ENCODE results near the gene MPP1.
A peak's percentile ranks its signal among the peaks of the same experiment; 100 is the strongest.
"Not testable (repeated sequence)": the region's sequence is repeated elsewhere in the genome, so short reads cannot be mapped to it uniquely, and the experiment has no call there.

The MPP1 gene

DNA sequence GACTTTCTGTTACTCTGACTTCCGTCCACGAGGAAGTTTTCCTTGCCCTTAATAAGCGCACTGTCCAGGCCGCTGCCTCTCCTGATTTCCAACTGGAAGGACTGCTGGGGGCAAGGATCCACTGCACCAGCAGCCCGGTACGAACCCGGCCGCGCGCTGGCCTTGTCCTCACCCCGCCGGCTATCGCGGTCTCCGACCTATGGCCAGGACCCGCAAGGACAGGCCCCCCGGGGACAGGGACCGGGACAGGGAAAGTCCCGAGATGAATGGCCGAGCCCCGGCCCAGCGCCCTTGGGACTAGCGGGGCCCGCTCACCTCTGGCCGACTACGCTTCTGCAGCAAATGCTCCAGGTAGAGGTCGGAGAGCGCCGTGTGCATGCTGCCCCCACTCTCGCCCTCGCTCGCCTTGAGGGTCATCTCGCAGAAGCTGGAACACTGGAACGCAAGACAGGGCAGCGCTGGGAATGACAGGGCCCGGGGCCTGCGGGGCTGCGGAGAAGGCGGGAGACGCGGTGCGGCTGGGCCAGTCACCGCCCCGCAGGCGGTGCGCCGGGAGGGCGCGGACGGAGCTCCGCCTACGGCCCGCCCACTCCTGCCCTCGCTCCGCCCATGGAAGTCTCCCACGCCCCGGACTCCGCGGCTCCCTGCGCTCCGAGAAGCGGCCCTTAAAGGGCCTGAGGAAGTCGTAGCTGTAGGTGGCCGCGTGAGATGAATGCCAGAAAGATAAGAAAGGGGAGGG is at the start of gene MPP1:
TSS of gene MPP1 (minus strand) at position 529 of the 739 bp plus-strand sequence. CDS start at position 417, 112 bp downstream.
- DNase-seq (ENCODE audit: low read depth in 2 of 2, low spot score in 1 of 2): peak; percentile 41 to 44

DNA sequence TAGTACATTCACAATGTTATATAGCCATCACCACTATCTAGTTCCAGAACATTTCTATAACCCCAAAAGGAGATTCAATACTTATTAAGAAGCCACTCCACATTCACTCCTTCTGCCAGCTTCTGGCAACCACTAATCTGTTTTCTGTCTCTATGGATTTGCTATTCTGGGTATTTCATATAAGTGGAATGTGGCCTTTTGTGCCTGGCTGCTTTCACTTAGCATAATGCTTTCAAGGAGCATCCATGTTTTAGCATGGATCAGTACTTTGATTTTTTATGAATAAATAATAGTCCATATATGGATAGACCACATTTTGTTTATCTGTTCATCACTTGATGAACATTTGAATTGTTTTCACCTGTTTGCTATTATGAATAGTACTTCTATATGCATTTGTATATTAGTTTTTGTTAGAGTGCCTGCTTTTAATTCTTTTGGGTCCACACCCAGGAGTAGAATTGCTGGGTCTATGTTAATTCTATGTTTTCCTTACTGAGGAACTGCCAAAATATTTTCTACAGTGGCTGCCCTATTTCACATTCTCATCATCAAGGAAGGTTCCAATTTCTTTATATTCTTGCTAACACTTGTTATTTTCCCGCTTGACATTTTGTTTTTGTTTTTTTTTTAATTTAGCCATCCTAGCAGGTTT is 45.8 kb upstream of the MPP1 start:
- DNase-seq (ENCODE audit: low read depth in 2 of 2, low spot score in 1 of 2): no peak

DNA sequence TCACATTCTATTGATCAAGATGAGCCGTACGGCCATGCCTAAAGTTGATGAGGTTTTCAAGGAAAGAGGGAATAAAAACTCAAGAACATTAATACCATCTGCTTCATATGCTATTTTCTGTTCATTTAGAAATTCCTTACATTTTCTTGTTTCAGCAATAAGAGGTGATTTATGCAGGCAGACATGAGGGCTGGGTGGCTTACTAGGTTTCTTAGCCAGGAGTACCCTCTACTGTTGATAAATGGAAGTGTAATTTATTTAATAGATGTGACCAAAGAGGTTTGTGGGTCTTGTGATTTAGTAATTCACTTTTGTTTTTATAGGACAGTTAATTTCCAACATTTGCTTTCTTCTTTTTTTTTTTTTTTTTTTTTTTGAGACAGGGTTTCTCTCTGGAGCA is 35.6 kb upstream of the MPP1 start:
- no peak for DNase-seq (ENCODE audit: low read depth in 2 of 2, low spot score in 1 of 2)

DNA sequence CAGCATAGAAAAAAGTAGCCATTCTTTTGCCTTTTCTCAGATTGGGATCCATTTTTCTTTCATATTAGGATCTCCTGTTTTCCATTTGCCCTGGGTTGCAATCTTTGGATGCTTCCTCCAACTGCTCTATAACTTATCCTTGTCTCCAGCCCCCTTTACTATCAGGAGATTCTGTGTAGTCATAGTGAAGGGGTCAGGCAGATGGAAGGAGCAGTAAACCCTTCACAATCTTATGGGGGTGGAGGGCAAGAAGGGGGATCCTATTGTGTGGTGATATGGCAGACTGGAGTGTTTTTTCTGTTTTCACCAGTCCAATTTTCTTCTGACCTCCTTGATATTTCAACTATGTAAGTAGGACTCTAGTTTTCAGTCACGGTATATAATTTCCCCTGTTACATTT is 30.9 kb upstream of the MPP1 start:
- DNase-seq (ENCODE audit: low read depth in 2 of 2, low spot score in 1 of 2): no peak

DNA sequence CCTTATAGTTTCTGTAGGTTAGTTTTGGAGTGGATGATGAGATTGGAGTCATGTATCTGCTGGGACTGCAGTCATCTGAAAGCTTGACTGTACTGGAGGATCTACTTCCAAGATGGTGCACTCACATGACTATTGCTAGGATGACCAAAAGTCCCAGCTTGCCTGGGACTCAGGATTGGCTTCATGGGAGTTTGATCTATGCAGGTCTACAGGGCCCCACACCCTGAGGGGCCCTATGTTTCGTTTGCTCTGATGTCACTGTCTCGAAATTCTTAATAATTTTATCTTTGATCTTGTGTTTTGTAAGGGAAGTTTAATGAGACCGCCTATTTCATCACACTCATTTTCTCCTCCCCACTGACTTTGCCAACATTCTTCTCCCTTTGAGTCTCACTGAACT is 29.3 kb upstream of the MPP1 start, which contains the start of gene SMIM9:
TSS of gene SMIM9 (minus strand) at position 101 of the 400 bp plus-strand sequence. CDS start 3,806 bp downstream, outside the sequence.
- no peak for DNase-seq (ENCODE audit: low read depth in 2 of 2, low spot score in 1 of 2)

DNA sequence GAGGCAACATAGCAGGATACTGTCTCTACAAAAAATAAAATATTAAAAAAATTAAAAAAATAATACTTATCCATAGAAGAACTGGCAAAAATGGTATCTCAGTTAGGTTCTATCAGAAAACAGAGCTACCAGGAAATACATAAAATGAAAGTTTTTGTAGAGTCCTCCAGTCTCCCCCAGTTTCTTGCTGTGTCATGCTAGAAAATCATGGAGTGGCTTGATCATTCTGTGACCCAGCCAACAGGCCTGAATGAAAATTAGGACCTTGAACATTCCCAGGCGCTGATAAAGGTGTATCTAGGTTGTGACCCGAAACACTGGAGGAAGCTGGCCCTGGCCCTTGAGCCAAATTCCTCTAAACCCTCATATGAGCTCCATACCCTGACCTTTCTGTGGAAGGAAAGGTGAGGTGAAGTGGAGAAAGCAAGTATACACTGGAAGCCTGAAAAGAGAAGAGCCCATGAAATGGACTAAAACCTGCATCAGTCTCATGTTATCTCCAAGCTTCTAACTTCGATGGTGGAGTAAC is 28.5 kb upstream of the MPP1 start:
- no peak for DNase-seq (ENCODE audit: low read depth in 2 of 2, low spot score in 1 of 2)

DNA sequence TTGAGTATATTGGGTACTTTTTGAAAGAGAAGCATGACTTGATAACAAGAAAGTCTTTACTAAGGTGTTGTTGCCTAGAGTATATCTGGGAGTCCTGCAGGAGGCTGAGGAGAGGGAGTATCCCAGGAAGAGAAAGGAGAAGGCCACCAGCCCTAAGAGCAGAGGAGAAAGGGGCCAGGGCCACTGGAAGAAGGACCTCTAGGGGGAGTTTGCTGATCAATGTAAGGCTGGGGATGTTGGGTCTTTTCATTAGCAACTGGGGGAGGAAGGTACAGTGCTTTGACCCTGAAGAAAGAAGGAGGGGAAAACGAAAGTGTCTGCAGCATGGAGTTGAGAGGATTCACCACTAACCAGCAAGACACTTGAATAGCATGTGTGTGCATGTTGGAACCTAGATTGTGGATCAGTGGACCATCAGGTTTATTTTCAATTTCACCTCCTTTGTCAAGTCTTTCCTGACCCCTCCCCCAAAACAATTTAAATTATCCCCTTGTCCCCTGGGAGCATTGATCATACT is 24.7 kb upstream of the MPP1 start:
- DNase-seq (ENCODE audit: low read depth in 2 of 2, low spot score in 1 of 2): no peak

DNA sequence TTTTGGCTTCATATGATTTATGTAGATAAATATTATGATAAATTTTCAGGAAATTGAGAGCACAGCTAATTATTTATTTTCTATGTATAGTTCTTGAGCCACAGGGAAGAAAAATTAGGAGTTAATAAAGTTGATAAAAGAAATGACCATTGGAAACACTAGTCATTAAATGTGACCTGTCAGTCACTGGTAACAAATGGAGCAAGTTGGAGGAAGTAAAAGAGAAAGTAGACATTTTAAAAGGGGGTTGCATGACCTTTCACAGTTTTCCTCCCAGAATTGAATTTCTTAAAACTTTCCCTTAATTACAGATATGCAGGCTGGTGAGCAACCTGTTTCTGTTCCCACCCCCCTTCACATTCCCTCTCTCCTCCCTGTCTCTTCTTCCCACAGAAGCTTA is 23.8 kb upstream of the MPP1 start:
- DNase-seq (ENCODE audit: low read depth in 2 of 2, low spot score in 1 of 2): no peak

DNA sequence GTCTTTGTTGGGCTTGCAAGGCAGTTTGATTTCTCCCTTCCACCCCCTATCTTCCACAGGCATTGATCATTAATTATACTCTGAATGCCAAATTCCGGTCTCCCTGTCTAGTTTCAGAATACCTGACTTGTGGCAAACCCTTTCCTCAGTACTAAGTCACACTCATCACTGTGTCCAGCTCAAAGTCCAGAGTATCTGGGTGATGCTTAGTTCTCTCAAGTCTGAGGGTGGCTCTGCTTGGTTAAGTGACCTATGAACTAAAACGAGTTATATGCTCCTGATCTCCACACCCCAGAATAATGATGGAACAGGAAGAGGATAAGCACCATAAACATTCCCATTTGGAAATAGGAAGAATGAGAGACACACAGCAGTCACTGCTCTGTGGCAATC is 22.7 kb upstream of the MPP1 start:
- DNase-seq (ENCODE audit: low read depth in 2 of 2, low spot score in 1 of 2): no peak

DNA sequence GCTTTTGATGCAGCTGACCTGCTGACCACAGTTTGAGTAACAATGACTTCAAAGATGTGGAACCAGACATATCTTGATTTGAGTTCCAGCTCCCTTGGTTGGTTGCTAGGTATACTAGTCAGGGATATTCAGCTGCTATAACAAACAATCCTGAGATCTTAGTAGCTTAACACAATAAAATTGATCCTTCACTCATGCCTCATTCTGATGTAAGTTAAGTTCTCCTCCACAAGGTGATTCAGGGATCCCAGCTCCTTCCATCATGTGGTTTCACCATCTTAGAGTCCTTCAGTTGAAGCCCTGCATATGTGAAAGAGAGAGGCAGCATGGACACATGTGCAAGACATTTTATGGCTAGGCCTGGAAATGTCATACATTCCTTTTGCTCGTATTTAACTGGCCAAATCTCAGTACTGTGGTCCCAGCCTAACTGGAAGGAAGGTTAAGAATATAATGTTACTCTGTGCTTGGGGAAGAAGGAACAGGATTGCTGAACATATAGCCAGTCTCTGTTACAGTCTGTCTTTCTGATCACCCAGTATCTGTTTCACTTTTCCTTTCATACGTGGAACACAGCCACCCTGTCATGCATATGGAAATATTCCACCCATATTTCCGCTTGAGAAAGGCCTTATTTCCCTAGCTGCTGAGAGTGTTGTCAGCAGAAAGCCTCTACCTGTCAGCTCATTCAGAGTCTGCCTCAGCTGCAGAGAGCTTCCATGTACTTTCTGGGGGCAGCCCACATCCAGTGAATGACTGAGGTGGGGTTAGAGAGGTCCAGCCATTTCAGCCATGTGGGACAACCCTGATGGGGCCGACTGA is 22.1 kb upstream of the MPP1 start:
- DNase-seq (ENCODE audit: low read depth in 2 of 2, low spot score in 1 of 2): no peak

DNA sequence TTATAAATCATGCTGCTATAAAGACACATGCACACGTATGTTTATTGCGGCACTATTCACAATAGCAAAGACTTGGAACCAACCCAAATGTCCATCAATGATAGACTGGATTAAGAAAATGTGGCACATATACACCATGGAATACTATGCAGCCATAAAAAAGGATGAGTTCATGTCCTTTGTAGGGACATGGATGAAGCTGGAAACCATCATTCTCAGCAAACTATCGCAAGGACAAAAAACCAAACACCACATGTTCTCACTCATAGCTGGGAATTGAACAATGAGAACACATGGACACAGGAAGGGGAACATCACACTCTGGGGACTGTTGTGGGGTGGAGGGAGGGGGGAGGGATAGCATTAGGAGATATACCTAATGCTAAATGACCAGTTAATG is 20.3 kb upstream of the MPP1 start:
- DNase-seq (ENCODE audit: low read depth in 2 of 2, low spot score in 1 of 2): not testable (repeated sequence)

DNA sequence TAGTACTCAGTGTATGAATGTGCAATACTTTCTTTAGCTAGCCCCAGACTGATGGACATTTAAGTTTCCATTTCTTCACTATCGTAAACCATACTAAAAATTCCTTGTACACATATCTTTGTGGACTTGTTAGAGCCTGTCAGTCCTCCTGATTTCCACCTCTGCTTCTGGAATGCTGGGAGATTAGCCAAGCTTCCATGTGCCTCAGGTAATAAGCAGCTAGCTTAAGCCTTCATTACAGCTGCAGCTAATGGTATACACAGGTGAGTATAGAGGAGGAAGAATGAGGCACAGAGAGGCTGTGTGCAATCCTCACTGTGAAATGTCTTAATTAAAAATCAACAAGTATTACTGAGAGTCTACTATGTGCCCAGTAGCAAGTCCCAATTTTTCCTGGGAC is 19.4 kb upstream of the MPP1 start:
- DNase-seq (ENCODE audit: low read depth in 2 of 2, low spot score in 1 of 2): no peak

DNA sequence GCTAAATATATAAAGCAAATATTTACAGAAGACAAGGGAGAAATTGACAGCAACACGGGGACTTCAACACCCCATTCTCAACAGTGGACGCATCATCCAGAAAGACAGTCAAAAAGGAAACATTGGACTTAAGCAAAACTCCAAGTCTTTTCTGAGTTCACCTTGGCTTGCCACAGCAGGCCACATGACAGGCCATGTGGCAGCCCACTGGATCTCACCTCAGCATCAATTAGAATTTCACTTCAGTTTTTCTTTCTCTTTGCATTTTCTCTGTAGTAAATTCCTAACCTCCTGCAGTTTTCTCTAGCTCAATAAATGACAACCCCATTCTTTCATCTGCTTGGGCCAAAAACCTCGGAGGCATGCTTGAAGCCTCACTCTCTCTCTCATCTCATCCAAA is 16.7 kb upstream of the MPP1 start:
- no peak for DNase-seq (ENCODE audit: low read depth in 2 of 2, low spot score in 1 of 2)

DNA sequence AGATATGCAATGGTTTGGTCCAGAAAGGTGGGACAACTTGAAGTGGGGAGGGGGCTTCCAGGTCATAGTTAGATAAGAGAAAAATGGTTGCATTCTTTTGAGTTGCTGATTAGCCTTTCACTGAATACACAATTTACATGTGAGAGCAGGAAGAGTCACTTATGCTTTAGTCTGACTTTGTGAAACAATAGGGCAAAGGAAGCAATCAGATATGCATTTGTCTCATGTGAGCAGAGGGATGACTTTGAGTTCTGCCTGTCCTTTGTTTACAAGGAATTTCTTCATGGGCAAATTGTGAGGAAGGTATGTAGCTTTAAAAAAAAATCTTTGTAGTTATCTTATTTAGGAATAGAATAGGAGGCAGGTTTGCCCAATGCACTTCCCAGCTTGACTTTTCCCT is 16.2 kb upstream of the MPP1 start:
- DNase-seq (ENCODE audit: low read depth in 2 of 2, low spot score in 1 of 2): no peak

DNA sequence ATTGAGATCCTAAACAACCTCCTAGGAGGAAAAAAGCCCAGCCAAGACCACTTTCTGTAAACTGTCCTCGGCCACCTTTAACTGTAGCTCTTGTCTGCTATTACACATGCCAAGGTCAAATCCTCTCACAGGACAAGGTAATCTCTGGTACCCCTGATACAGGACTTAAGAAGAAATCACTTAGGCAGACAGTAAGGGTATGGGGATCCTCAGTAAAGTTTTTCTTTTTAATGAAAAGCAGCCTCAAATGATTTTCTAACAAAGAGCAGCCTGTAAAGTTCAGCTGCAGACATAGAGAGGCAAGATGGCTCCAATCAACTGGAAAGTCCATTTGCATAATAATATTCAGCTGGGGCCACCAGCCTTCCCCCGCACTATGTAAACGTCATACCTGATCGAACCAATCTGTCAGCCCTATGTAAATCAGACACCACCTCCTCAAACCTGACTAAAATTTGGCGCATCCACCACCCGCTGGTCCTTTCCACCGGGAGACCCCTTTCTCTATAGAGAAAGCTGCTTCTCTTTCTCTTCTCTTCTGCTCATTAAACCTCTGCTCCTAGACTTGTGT is 14.6 kb upstream of the MPP1 start:
- DNase-seq (ENCODE audit: low read depth in 2 of 2, low spot score in 1 of 2): no peak

DNA sequence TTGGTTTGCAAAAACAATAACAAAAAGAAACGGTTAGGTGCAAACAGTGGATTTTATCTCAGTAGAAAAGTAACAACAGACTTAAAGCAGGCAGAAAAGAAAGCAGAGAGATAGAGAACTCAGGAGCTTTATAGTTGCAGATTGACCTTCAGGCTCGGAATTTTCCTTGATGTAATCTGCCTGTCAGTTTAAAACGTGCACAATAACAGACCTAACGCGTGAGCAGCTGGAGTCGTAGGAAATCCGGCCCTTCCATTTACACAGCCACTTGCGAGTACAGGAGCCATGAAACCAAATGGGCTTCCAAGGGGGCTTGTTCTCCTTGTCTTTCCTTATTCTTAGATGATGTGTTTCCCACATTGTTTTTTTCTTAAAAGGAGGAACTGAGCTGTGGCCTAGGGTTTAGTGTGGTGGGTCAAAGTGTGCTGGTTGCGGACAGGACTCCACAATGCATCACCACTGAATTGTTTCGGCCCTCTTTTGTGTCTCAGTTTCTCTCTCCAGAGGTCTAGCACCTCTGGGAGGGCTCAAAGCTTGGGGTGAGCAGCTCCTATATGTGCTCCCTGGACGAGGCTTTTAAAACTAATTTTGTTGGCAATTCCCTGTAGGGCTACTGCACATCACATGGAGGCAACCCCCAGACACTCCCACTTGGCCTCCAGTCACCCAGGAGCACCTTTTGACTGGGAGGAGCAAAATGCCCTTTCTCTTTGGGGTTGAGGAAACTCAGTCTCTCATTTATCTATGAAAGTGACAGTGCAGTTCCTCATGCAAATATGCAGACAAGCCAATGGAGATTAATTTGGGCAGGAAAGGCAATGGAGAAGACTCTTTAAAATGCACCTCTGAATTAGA is 13.9 kb upstream of the MPP1 start:
- DNase-seq (ENCODE audit: low read depth in 2 of 2, low spot score in 1 of 2): no peak

DNA sequence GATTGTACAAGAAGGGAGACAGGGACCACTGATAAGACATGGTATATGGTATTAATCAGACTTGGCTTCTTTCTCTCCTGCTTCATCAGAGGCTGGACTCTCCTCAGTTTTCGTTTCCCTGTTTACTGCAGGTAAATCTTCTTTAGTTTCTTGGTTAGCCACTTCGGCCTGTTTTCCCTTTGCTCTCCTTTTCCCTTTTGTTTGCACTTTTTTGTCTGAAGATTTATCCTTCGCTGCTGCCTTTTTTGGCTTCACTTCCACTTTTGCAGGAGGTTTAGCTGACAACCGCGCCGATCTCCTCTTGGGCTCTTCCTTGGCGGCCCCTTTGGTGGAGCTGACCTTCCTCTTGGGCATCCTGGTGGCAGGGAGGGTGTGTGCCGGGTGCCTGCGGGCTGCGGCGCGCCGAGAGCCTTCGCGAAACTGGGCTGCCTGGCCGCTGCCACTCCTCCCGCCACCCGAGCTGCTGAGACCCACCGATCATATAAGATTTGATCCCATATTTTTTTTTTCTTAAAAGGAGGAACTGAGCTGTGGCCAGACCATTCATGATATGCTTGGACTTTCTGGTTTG is 11.8 kb upstream of the MPP1 start:
- not testable (repeated sequence) for DNase-seq (ENCODE audit: low read depth in 2 of 2, low spot score in 1 of 2)

DNA sequence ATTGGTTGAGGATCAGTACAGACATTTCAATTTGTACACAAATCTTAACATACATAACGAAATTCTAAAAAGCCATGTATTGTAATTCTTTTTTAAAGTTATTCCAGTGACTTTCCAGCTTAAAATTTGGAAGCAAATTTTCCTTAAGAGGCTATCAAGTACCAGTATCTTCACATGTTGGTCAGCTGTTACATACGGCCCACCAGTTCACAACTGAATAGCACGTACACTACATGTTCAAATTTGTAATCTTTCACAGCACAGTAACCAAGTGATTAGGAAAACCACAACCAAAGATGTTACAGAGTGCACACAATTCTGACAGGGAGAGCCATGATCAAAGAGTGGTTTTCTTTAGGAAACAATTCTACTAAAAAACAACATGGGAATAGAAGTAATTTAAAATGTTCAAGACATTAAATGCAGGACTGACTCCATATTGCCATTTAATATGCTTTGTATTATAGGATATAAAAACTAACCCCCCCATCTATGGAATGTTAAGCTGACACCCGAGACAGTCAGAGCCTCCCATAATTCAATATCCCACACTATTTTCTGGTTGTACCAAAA is 11.1 kb upstream of the MPP1 start:
- DNase-seq (ENCODE audit: low read depth in 2 of 2, low spot score in 1 of 2): not testable (repeated sequence)

DNA sequence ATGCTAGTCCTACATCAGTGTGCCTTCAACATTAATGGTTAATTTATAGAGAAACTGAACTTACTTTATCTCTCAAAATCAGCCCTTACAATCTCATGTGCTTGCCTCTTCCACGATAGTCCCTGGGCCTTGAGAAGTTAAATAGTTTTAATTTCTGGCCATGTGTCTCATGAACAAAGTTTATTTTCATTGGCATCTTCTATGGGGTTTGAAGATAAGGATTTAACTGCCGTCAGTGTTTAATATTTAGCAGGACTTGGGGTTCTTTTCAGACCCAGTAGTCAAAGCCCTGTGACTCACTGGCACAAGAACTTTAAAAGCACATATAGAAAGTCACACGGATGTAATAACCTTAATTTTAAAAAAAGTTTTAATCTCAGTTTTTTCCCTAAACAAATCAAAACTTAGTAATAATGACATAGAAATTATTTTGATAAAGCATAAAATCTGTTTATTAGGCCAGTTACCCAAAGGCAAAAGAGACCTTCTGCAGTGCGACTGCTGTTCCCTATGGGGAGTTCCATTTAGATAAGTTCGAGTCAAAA is 10.1 kb upstream of the MPP1 start:
- no peak for DNase-seq (ENCODE audit: low read depth in 2 of 2, low spot score in 1 of 2)

All from stimulated activated CD8-positive, alpha-beta memory T cell treated with anti-CD3 and anti-CD28 coated beads, Interleukin-4, amount 100 ng/mL, for 4 hours (primary cell).